B cell (primary cell): ENCODE results near the gene ZNF672. TPM values are rescaled to one million over a fixed set of nuclear protein-coding genes. Genes with fewer than 3 reads are reported as not detected.

Experiments
- ATAC-seq: fragments of 200-7000 bp; cut with Tn5 transposase; one replicate; pipeline ENCODE4 v1.10.0; 2021; ENCODE audit warnings: low read depth, mild to moderate bottlenecking, moderate number of reproducible peaks, moderate library complexity
- CTCF ChIA-PET: fragments of 350-600 bp; sonication (Branson Sonifier 250); formaldehyde crosslinking; loops from one replicate; lab custom pipeline; 2021; ENCODE audit warnings: antibody characterized with exemption, inconsistent platforms; lab: Charles Lee
- POLR2A ChIA-PET: fragments of 350-600 bp; sonication (Branson Sonifier 250); formaldehyde crosslinking; loops from one replicate; lab custom pipeline; 2021; ENCODE audit warnings: antibody characterized with exemption; lab: Charles Lee
- DNase-seq: peaks from one replicate; pipeline ENCODE4 v3.0.0; 2013
- H2AFZ ChIP-seq: 2 replicates; pipeline ENCODE4 v1.6.1; 2012; ENCODE audit warnings: mild to moderate bottlenecking, low read depth, low read length; ENCODE audit not compliant: insufficient read depth, poor library complexity, severe bottlenecking
- H3K27ac ChIP-seq, 2 donors: 1 replicate in 1 of 2; 2 replicates in 1 of 2; pipeline ENCODE4 v1.5.1; 2012 to 2013; ENCODE audit warnings: low read length in 2 of 2, mild to moderate bottlenecking in 2 of 2, moderate library complexity in 1 of 2
- H3K27me3 ChIP-seq, 4 experiments: fragments of 200-600 bp in 1 of 4; sonication (generic) in 1 of 4; replicated peaks in 1 of 4; 1 replicate in 2 of 4; 2 replicates in 2 of 4; pipeline versions ENCODE4 v1.6.1 to v1.7.0; 2013 to 2016; ENCODE audit warnings: low read length in 3 of 4, mild to moderate bottlenecking in 2 of 4, mixed read lengths in 1 of 4, moderate library complexity in 1 of 4; ENCODE audit not compliant: insufficient read depth in 4 of 4, control insufficient read depth in 3 of 4; ENCODE audit errors: control extremely low read depth in 1 of 4
- H3K36me3 ChIP-seq, 2 experiments: replicated peaks in 1 of 2; 1 replicate in 1 of 2; 2 replicates in 1 of 2; pipeline versions ENCODE4 v1.6.1 to v1.7.1; 2013; ENCODE audit warnings: low read length in 1 of 2; ENCODE audit not compliant: insufficient read depth in 2 of 2, control insufficient read depth in 1 of 2; ENCODE audit errors: control extremely low read depth in 1 of 2, extremely low read depth in 1 of 2
- H3K4me1 ChIP-seq, 2 donors: fragments of 200-600 bp in 1 of 2; sonication (generic) in 1 of 2; 1 replicate in 1 of 2; 2 replicates in 1 of 2; pipeline versions ENCODE4 v1.5.1 to v1.6.1; 2013 to 2017; ENCODE audit warnings: low read length in 2 of 2; ENCODE audit not compliant: control insufficient read depth in 2 of 2, insufficient read depth in 2 of 2
- H3K4me2 ChIP-seq: replicated peaks from 2 replicates; pipeline ENCODE3; 2012; ENCODE audit warnings: mild to moderate bottlenecking, low read depth, low read length; ENCODE audit not compliant: poor library complexity, severe bottlenecking
- H3K4me3 ChIP-seq, 5 experiments: fragments of 200-600 bp in 1 of 5; sonication (generic) in 1 of 5; 1 replicate in 3 of 5; 2 replicates in 2 of 5; pipeline versions ENCODE4 v1.5.1 to v1.7.0; 2011 to 2016; ENCODE audit warnings: low read length in 4 of 5, mild to moderate bottlenecking in 4 of 5, low read depth in 2 of 5, control low read depth in 1 of 5, moderate library complexity in 1 of 5; ENCODE audit not compliant: insufficient read depth in 1 of 5; ENCODE audit errors: control extremely low read depth in 1 of 5, extremely low read depth in 1 of 5
- H3K79me2 ChIP-seq: fragments of 200-600 bp; sonication (generic); one replicate; pipeline ENCODE4 v1.6.0; 2016; ENCODE audit warnings: low read length; ENCODE audit not compliant: control insufficient read depth, insufficient read depth
- H3K9ac ChIP-seq: fragments of 200-600 bp; sonication (generic); 2 replicates; pipeline ENCODE4 v1.6.1; 2017; ENCODE audit warnings: mild to moderate bottlenecking, low read length, moderate library complexity
- H3K9me3 ChIP-seq, 3 donors: one replicate each; pipeline versions ENCODE4 v1.6.1 to v1.7.1; 2013; ENCODE audit warnings: low read length in 2 of 3; ENCODE audit not compliant: control insufficient read depth in 2 of 3, insufficient read depth in 1 of 3; ENCODE audit errors: control extremely low read depth in 1 of 3
- H4K20me1 ChIP-seq: 2 replicates; pipeline ENCODE4 v1.6.0; 2012; ENCODE audit warnings: mild to moderate bottlenecking, low read length; ENCODE audit not compliant: insufficient read depth, control insufficient read depth, poor library complexity, severe bottlenecking
- H3K27ac Mint-ChIP-seq: one replicate; pipeline ENCODE4 v1.8.0; 2021; ENCODE audit warnings: mixed read lengths
- H3K27me3 Mint-ChIP-seq: one replicate; pipeline ENCODE4 v1.8.0; 2021; ENCODE audit warnings: mixed read lengths
- H3K4me1 Mint-ChIP-seq: one replicate; pipeline ENCODE4 v1.8.0; 2021; ENCODE audit warnings: mixed read lengths
- H3K4me3 Mint-ChIP-seq: one replicate; pipeline ENCODE4 v1.8.0; 2021; ENCODE audit warnings: mixed read lengths
- H3K9me3 Mint-ChIP-seq: one replicate; pipeline ENCODE4 v1.8.0; 2022; ENCODE audit warnings: mixed read lengths; ENCODE audit not compliant: insufficient read depth
- EZH2 ChIP-seq: IDR thresholded peaks from 2 replicates; pipeline ENCODE4 v1.6.1; 2012; ENCODE audit warnings: borderline replicate concordance, low read depth, mild to moderate bottlenecking, moderate library complexity, low read length; ENCODE audit not compliant: insufficient read depth, poor library complexity, severe bottlenecking
- WGBS: methylation state at CpG from one replicate; pipeline ENCODE4 v1.1.5; 2013; ENCODE audit warnings: missing lambda C conversion rate; ENCODE audit not compliant: insufficient coverage; 5-methylcytosine and 5-hydroxymethylcytosine counted together
- intact Hi-C: fragments of 100-400 bp; cut with micrococcal nuclease; formaldehyde crosslinking; loops from one replicate; pipeline ENCODE4 v1.10.0; 2022
- polyA plus RNA-seq: library from polyadenylated mRNA; depleted of rRNA; stranded (reverse); fragments of >200 nt; gene quantifications from 2 replicates; pipeline ENCODE4 v1.2.3, GENCODE V29; 2012
- total RNA-seq, 2 donors: library from RNA; stranded (reverse); fragments of 120-200 nt in 1 of 2; gene quantifications; 1 replicate in 1 of 2; 2 replicates in 1 of 2; pipeline versions ENCODE4 v1.2.3 to v1.2.4, GENCODE V29; 2013 to 2022
- TF ChIP-seq, protein P1 (sequence below): fragments of 200-600 bp; IDR thresholded peaks from one replicate; pipeline ENCODE4 v1.8.0; 2022; ENCODE audit warnings: antibody characterized with exemption, mild to moderate bottlenecking

The ZNF672 gene
- total and polyA plus RNA-seq, 2 donors (not counting 1 experiment from before 2014, with no cell fraction given) = 46.4 to 56.3 TPM

DNA sequence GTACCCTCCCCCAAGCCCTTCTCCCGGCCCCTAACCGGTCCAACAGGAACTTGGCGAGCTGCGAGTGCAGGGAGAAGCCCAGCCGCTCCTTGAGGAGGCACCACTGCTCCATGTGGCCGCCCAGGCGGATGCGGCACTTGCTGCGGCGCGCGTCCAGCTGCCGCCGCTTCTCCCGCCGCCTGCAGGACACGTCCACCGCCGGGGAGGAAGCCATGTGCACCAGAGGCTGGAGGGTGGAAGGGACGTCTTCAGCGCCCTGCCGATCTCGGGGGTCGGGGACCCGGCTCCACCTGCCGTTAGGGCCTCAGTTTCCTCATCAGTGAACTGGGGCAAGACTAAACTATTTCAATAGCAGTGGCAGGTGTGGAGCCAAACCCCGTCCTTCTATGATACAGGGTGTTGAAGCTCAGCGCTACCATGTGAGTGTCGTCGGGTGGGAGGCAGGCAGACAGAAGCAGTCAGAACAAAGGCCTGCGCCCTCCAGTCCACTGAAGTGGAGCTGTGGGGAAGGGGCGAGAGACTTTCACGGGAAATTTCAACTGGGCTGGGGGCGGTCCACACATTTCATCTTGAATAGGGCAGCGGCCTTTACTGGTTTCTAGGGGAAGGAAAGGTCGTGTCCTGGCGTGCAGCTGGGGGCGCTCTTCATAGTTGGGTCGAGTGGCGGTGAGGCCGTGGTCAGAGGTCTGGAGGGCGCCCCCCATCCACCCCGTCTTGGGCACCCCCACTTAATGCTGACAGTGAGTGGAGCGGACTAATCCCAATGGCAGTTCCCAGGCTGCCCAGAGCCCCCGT lies 20.3 kb downstream of the ZNF672 start:
- Histone ChIP-seq H3K9me3 (no peaks in the 10 kb centered on the region), H3K4me1 (peaks cover 20 to 41% of the 10 kb centered on the region in 2 donors), H4K20me1 (no peaks in the 10 kb centered on the region), H3K27ac (peak overlapping the region; percentile 76 to 91), H3K4me3 (peak overlapping the region; percentile 51 to 85 (median 71)), H2AFZ (peak overlapping the region; percentile 74), H3K9ac (peak overlapping the region; percentile 81), H3K27me3 (no peaks in the 10 kb centered on the region), H3K79me2 (peaks cover 14% of the 10 kb centered on the region), H3K36me3 (peaks cover 0 to 6% of the 10 kb centered on the region in 2 experiments), H3K4me2 (peak overlapping the region; percentile 88)
- peaks cover 58% of the 10 kb centered on the region for H3K4me1 Mint-ChIP-seq
- CTCF ChIA-PET = interaction anchor here (0.7 to 5.1 kb wide), 14 partner anchors 11 to 236 kb away, joined by 3 to 64 read pairs (median 4); partner anchors contain the start of genes PGBD2, SH3BP5L and ZNF672
- no peaks in the 10 kb centered on the region for H3K27me3 Mint-ChIP-seq
- H3K27ac Mint-ChIP-seq = peak overlapping the region; percentile 98
- 1% methylated on average over 37 of the region's 45 CpGs for WGBS
- POLR2A ChIA-PET = interaction anchor here (0.6 to 2.8 kb wide), 10 partner anchors 15 to 493 kb away, joined by 4 to 88 read pairs (median 9); partner anchors contain the start of genes PGBD2, SH3BP5L and ZNF672
- H3K9me3 Mint-ChIP-seq = no peaks in the 10 kb centered on the region
- peak; percentile 53 for ATAC-seq
- no peak for TF ChIP-seq EZH2
- TF ChIP-seq, protein P1, sequence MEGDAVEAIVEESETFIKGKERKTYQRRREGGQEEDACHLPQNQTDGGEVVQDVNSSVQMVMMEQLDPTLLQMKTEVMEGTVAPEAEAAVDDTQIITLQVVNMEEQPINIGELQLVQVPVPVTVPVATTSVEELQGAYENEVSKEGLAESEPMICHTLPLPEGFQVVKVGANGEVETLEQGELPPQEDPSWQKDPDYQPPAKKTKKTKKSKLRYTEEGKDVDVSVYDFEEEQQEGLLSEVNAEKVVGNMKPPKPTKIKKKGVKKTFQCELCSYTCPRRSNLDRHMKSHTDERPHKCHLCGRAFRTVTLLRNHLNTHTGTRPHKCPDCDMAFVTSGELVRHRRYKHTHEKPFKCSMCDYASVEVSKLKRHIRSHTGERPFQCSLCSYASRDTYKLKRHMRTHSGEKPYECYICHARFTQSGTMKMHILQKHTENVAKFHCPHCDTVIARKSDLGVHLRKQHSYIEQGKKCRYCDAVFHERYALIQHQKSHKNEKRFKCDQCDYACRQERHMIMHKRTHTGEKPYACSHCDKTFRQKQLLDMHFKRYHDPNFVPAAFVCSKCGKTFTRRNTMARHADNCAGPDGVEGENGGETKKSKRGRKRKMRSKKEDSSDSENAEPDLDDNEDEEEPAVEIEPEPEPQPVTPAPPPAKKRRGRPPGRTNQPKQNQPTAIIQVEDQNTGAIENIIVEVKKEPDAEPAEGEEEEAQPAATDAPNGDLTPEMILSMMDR = peak; percentile 66
- no peak for DNase-seq
- H3K4me3 Mint-ChIP-seq = peak overlapping the region; percentile 95
- intact Hi-C loops = loop anchor here (1.0 kb wide), 1 partner anchor 19 kb away; no protein-coding TSS in a partner anchor
